ENCODE data around the gene GALNTL6.
"Not testable (repeated sequence)": the region's sequence is repeated elsewhere in the genome, so short reads cannot be mapped to it uniquely, and the experiment has no call there.

The GALNTL6 gene

DNA sequence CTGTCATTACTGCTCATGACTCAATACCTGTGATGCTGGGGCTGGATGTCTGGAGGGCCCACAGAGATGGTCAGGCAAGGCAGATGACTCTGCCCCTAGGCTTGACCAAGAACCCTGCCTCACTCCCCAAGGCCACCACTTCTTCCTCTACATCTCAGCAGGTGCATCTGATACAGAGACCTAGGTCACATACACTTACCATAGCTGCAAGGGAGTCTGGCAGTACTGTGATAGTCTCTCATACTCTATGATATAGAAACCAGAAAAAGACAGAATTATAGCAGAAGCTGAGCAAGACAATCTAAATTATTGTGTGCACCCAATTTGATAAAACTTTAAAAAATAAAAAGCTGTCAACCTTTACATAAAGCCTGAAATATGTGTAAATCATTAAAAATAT, 878.3 kb downstream of the GALNTL6 start:
- DNase-seq = peak; percentile 18

DNA sequence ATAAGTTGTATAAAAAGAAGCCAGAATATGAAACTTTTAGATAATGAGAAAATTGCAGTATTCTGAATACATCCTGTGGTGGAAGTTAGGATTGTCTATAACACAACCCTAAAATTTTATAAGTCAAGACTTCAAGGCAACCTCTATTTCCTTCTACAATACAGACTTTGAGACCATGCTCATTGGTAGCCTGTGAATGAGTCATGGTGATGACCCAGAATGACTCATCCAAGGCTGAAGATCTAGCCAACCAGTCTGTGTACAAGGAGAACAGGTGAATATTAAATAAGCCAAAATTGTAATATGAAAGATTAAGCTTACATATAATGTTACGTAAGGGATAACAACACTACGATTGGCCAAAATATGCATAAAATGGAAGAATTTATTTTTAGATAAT, 879.5 kb downstream of the GALNTL6 start:
- DNase-seq = peak; percentile 22

DNA sequence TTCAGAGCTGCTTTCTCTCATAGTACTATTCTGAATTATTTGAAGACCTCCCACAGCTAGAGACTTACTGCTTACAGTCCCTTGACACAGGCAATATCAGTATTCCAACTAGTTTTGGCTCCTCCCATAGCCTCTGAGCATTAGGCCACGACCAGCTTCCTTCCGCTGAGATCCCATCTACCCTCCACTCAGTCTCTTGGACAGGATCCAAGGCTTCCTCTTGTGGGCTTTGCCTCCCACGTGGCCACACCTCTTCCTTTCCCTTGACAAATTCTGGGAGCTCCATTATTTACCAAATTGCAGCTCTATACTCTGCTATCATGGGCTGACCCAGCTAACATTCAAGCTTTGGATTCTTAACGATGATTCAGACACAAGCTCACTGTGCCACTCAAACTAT, 885.1 kb downstream of the GALNTL6 start:
- DNase-seq = peak; percentile 78

DNA sequence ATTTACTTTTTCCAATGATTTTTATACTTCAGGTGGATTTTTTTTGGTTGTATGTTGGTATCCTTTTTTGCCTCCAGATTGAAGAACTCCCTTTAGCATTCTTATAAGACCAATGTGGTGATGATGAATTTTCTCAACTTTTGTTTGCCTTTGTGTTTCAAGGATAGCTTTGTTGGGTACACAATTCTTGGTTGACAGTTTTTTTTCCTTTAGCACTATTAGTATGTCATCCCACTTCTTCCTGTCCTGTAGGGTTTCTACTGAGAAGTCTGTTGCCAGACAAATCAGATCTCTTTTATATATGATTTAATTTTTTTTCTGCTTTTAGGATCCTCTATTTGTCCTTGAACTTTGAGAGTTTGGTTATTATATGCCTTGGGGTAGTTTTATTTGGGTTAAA, 892.4 kb downstream of the GALNTL6 start:
- peak; percentile 14 for DNase-seq

DNA sequence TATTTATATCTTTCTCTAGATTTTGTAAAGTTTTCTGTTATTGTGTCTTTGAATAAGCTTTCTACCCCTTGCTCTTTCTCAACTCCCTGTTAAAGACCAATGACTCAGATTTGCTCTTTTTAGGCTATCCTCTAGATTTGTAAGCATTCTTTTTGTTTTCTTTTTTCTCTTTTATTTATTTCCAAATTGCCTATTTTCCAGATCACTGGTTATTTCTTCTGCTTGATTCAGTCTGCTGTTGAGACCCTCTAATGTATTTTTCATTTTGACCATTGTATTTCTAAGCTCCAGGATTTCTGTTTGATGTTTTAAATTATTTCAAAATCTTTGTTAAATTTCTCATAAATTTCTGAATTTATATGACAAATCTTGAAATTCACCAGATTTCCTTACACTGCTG, 892.8 kb downstream of the GALNTL6 start:
- DNase-seq = no peak

DNA sequence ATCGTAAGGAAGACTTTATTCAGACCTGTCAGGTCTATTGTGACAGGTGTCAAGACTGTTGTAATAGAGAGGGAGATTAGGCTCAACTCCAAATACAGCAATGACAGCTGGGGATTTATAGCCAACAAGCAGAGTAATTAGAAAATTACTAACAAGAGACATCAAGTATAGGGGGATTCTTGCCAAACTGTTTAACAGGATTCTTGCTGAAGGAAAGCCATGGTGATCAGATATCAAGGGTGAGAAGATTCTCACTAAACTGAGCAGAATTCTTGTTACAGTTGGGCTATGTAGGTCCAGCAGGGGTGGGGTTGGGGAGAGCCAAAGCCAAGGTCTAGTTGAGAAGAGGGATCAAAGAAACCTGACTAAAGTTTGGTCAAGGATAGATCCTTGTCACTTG, 894.4 kb downstream of the GALNTL6 start:
- no peak for DNase-seq

DNA sequence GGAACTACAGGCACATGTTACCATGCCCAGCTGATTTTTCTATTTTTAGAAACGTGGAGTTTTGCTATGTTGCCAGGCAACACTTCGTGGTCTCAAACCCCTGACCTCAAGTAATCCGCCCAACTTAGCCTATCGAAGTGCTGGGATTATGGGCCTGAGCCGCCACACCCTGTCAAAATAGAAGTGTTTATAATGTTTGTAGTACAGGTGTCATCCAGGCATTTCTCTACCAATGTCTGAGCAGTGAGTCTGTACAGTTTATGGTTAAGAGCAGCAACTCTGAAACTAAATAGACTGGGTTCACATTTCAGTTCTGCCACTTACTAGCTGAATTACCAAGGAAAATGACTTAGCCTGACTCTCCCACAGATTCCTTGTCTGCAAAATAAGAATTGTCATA, 895.0 kb downstream of the GALNTL6 start:
- peak; percentile 34 for DNase-seq

DNA sequence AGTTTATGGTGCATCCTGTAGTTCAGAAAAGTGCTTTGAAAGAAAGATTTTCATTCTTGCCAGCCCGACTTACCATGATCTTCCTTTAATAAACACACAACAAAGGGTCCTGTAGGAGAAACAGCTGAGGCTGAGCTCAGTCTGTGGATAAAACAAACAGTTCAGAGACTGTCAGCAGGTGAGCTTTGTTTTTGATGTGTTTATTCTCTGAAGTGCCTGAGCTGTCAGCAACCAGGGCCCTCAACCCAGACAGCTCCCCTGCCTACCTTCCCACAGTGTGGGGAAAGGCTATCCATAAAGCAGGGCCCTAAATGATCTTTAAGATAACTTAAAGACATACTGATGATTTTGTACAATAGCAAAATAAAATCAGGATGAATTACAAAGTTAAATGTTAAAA, 896.2 kb downstream of the GALNTL6 start:
- DNase-seq = no peak

DNA sequence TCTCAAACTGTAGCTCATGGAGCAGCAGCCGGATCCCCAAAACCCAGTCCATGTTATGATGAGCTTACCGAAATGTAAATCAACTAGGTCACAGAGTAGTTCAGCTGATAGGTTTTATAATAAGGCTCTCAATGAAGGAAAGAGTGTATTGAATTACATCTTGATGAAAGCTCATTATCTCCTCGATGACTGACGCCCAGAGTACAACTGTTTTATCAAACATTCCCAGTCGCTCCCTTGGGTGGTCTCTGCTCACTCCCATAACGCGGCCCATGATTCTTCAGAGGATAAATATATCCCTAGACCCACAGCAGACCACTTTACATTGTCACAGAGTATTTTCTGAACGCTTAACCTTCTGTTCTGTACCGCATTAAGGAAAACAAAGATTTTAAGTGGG, 903.1 kb downstream of the GALNTL6 start:
- DNase-seq = no peak

DNA sequence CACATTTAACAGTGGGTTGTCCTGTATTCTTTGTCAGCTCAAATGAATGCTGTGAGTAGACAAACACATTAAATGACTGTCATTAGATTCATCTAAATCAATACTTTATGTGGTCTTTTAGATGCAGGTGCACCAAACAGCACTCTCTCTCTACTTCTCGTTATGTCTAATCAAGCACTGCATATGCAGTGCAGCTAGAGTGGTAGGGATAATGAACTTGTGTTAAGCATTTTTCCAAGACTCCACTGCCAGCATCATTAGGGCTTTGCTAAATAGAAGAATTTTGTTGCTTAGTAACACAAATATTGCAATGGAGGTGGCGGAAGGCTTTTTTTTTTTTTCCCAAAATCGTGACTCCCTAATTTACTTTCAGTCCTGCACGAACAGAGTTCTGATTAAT, 908.5 kb downstream of the GALNTL6 start:
- no peak for DNase-seq

DNA sequence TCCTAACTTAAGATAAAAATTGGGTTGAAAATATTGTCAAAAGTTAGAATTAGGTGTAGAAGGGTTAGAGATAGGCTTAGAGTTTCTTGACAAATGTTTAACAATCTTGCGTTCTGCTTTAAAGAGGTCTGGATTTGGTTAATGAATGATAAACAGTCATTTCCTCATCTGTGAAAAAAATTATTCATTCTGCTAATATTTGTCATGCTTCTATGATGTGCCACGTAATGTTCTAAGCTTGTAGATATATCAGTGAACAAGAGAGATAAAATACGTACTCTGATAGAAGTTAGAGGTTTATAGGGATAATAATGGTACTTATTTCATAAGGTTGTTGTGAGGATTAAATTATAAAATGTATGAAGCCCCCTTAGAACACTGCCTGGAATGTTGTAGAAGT, 912.4 kb downstream of the GALNTL6 start:
- no peak for DNase-seq

DNA sequence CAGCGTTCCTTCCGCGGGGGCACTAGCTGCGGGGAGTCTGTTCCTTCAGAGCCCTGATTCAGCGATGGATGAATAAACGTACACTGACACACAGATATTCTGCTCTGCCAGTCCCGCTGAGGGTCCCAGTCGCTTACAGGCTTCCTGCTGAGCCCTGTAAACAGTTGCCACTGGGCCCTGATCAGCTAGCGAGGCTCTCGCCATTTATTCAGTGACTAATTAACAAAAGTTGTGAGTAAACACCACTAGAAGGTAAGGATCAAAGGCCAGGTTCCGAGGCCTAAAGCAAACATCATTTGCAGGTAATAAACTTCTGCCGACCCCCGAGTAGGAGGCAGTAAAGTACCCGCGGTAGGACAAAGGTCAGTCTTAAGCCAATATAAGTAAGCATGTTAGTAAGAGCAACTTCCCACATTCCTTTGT, 912.8 kb downstream of the GALNTL6 start:
- DNase-seq = no peak

DNA sequence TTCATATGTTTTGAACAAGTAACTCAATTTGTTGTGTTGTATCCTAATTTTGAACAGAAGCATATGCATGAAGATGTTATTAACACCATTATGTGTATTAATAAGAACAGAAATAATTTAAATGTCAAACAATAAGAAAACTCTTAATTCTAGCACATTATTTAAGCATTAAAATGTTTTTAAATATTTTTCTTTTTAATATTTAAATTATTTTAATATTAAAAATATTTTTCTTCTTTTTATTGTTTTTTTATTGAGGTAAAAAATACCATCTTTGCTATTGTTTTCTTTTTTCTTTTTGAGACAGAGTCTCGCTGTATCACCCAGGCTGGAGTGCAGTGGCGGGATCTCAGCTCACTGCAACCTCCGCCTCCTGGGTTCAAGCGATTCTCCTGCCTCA, 914.4 kb downstream of the GALNTL6 start:
- DNase-seq = no peak

DNA sequence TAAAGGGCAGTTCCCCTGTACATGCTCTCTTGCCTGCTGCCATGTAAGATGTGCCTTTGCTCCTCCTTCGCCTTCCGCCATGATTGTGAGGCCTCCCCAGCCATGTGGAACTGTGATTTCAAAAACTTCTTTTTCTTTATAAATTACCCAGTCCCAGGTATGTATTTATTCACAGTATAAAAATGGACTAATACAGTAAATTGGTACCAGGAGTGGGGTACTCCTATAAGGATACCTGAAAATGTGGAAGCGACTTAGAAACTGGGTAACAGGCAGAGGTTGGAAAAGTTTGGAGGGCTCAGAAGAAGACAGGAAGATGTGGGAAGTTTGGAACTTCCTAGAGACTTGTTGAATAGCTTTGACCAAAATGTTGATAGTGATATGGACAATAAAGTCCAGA, 920.4 kb downstream of the GALNTL6 start:
- DNase-seq = not testable (repeated sequence)

DNA sequence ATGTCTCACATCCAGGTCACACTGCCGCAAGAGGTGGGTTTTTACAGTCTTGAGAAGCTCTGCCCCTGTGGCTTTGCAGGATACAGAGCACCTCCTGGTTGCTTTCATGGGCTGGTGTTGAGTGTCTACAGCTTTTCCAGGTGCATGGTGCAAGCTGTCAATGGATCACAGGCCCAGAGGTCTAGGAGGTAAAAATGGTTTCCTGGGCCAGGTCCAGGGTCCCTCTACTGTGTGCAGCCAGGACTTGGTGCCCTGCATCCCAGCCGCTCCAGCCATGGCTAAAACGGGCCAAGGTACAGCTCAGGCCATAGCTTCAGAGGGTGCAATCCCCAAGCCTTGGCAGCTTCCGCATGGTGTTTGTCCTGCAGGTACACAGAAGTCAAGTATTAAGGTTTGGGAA, 921.4 kb downstream of the GALNTL6 start:
- no peak for DNase-seq

DNA sequence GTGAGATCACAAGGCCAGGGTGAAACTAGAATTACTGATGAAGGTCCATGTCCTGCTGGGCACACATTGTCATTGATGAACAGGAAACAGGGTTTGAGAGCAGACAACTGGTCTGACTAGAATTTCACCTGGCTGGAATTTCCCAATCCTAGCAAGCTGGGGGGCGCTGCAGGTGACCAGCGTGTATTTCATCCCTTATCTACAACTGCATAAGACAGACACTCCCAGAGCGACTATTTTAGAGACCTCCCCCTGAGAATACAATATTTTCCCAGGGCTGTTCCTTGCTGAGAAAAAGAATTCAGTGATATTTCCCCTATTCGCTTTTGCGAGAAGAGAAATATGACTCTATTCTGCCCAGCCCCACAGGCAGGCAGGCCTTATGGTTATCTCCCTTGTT, 922.8 kb downstream of the GALNTL6 start:
- DNase-seq = peak; percentile 20

DNA sequence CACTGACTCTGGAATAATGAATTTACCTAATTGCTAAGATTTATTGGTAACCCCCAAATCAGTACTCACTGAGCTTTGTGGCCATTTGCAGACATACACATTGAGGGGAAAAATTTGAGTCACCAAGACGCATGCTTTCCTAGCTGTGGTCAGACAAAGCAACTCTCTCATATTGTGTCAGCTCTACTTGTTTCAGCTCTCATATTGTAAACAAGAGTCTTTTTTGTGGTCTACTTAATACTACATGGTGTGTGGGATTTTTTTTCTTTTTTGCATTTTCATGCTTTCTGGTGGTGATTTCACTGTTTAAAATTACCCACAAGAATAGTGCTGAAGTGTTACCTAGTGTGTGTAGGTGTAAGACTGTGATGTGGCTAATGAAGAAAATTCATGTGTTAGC, 927.2 kb downstream of the GALNTL6 start:
- no peak for DNase-seq

DNA sequence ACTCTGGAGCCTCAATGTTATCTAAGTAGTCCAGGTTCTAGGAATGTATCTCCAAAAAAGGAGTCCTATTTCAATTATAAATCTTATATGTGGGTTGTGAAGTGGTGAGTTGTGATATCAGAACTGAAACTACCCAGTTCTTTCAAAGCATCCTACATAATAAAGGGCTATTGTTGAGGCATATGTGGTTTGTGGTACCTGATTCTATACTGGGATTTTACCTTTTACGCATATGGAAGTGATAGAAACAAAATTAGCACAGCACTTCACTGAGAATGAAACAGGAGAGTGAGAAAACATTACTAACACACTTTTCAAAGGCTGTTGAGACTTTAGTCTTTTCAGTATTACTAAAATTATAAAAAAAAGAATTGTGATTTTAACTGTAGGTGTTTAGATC, 937.7 kb downstream of the GALNTL6 start:
- no peak for DNase-seq

DNA sequence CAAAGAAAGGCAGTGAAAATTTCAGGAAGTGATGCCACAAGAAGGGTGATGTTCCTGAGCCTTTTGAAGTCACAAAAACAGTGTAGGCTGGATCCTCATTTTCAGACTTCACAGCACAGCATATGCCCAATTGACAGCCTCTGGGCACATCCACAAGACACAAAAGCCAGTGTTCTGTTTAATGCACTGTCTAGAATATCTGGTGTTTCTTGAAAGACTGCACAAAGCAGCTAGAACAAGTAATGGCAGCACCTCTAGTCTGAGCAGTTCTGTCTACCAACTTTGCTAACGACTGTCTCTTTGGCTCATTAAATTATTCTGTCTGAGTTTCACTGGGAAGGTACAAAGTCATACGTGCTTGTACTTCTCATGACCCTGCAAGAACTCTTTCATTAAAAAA, 938.3 kb downstream of the GALNTL6 start:
- no peak for DNase-seq

DNA sequence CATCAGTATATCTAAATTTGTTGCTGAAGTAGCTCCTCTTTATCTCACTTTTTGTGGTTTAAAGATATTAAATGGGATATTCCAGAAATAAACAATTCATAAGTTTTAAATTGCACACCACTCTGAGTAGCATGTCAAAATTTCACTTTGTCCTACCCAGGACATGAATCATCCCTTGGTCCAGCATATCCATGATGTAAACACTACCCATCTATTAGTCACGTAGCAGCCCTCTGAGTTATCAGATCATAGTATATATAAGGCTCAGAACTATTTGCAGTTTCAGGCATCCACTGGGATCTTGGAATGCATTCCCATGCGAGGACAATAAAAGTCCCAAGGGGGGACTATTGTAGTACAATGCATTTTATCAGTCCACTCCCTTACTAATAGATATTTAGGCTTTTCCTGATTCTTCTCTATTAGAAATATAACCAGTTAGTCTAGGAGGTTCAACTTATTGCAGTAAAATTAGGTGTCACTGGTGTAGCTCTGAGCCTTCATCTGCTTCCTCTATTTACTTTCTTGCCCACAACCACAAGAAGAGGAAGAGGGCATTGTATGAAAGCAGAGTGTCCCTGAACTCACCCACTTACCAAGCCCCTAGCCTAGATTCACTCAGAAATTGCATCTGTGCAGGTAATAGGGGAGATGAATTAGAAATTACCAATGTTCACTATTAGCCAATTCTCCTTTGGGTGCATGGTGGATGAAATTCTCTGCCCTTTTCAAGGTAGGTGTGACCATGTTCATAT, 945.6 kb downstream of the GALNTL6 start:
- no peak for DNase-seq

DNA sequence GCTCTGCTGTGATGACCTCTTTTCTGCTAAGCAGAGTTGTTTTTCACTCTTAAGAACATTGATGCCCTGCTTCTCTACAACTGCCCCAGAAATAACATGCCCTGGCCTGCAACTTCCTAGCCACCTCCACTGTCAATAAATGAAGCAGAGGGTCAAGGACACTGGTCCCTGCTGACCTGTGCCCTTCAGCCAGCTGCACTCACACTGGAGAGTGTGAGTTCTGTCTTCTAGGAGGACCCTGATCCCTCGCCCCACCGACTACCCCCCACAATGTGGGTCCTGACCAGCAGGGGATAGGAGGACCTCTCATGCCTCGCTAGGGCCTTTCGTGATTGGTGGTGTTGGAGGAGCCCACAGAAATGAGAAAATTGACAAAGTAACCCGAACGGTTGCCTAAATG, 947.3 kb downstream of the GALNTL6 start:
- no peak for DNase-seq

DNA sequence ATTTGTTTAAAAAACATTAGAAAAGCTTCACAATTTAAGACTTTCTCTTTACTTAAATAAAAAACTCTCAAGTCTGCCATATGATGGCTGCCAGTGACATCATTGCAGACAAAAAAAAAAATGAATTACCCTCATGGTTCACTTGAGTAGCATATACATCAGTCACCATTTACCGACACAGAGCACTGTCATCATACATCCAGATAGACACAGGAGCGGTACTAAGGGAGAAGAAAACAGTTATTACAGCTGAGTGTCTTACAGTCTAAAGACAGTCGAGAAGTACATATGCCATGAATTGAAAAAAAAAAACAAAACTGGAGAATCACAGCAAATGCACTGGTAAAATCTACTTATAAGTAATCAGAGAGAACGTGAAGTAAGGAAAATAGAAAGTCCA, 949.7 kb downstream of the GALNTL6 start:
- DNase-seq = no peak

DNA sequence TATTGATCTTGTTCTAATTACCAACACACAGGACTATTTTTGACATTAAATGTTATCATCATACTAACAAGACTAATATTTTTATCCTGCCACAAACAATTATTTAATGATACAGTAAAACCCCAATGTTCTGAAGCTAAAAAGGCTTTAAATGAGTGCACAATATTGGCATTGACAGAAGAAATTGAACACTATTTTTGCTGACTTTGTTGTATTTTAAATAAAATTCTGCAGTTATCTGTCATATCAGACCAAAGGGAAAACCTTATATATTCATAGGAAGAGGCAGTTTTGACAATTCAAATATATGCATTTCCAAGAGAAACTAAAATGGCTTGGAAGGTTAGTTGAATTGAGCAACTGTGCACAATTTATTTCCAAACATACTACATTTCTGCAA, 957.6 kb downstream of the GALNTL6 start:
- no peak for DNase-seq

DNA sequence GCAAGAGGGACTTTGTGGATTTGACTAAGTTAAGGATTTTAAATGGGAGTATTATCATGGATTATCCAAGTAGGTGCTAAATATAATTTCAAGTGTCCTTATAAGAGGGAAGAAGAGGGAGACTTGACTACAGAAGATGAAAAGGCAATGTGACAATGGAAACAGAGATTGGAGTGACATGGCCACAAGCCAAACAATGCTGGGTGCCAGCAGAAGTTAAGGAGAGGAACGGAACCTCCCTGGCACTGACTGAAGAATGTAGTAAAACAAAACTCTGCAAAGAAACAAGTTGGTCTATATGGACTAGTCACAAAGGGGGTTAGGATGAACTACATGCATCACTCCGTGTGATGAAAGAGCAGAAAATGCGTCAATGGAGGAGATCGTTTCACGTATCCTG, 959.6 kb downstream of the GALNTL6 start:
- DNase-seq = no peak

DNA sequence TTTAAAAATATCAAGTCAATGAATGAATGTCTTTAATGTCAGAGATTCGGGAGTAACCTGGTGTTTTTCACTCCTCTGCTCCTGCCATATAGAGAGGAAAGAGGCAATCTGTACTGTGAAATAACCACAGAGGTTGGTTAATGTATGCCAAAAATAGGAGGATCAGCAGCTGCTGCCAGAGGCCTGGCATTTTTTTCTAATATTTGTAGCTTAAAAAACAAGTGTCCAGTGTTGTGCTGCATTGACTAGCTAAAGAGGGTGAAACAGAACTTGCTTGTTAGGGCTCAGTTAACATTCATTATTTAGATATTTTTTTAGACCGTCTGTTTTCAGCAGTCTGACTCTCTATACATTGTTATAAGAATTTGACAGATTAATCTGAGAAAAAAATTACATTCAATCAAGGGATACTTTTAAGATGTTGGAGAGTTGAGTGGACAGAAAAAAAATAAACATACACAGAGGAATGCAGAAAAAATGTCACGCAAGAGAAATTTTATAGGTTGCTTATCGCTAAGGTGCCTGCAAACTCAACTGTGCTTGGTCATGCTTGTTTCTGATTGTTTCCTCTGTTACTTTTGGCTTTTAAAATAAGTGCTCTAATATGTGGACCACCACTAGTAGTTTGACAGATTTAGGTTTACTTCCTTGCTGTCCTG, 963.1 kb downstream of the GALNTL6 start:
- DNase-seq = no peak

Measured in OCI-M1 (cell line).